Urinary bladder (tissue), 4 donors: ENCODE measurements around the gene HINT2. TPM values are rescaled to one million over a fixed set of nuclear protein-coding genes. Genes with fewer than 3 reads are reported as not detected.

Experiments
- DNase-seq: peaks from one replicate; pipeline ENCODE4 v3.0.0-alpha.2; 2015; ENCODE audit errors: extremely low spot score
- H3K27ac ChIP-seq: one replicate; pipeline ENCODE4 v1.5.1; 2013; ENCODE audit warnings: low read depth, mild to moderate bottlenecking, moderate library complexity
- H3K36me3 ChIP-seq: one replicate; pipeline ENCODE4 v1.6.1; 2013; ENCODE audit warnings: mild to moderate bottlenecking, moderate library complexity; ENCODE audit not compliant: insufficient read depth
- H3K4me1 ChIP-seq: one replicate; pipeline ENCODE4 v1.6.1; 2013; ENCODE audit warnings: mild to moderate bottlenecking, moderate library complexity; ENCODE audit not compliant: insufficient read depth
- H3K4me3 ChIP-seq: one replicate; pipeline ENCODE4 v1.5.1; 2013; ENCODE audit warnings: low read depth, low read length
- WGBS: extraction: QIAGEN DNeasy Blood & Tissue Kit; methylation state at CpG from one replicate; pipeline ENCODE4 v1.1.7; 2013; 5-methylcytosine and 5-hydroxymethylcytosine counted together
- polyA plus RNA-seq: library from polyadenylated mRNA; stranded (reverse); fragments of 200-250 nt; gene quantifications from one replicate; pipeline ENCODE4 v1.2.3, GENCODE V29; 2013
- total RNA-seq: library from RNA; depleted of rRNA; stranded (reverse); fragments of >200 nt; gene quantifications from one replicate; pipeline ENCODE4 v1.2.3, GENCODE V29; 2014
- donor health status: healthy with polysubstance abuse.
- donor health status: healthy.

The HINT2 gene
- total and polyA plus RNA-seq, 2 donors, result 12.8 to 53.8 TPM

- Histone ChIP-seq H3K27ac (no peak overlapping the region), H3K4me1 (peaks cover 2% of the 10 kb centered on the region), H3K36me3 (no peaks in the 10 kb centered on the region), H3K4me3 (no peak overlapping the region)
- DNase-seq, result no peak
- 63% methylated on average over 4 of the region's 4 CpGs for WGBS
These were observed 33.1 kb upstream of the HINT2 start for GRCh38 chr9:35847792-35848572.

- WGBS, result 57% methylated on average over 53 of the region's 53 CpGs
- no peak for DNase-seq
- Histone ChIP-seq H3K4me1 (peaks cover 2% of the 10 kb centered on the region), H3K27ac (no peak overlapping the region), H3K36me3 (no peaks in the 10 kb centered on the region), H3K4me3 (no peak overlapping the region)
These were observed 31.3 kb upstream of the HINT2 start for GRCh38 chr9:35845824-35846771.

GRCh38 chr9:35844628-35845270 is 29.9 kb upstream of the HINT2 start:
- Histone ChIP-seq H3K27ac (peak overlapping the region; percentile 62), H3K4me1 (peaks cover 2% of the 10 kb centered on the region), H3K4me3 (no peak overlapping the region), H3K36me3 (no peaks in the 10 kb centered on the region)
- 13% methylated on average over 7 of the region's 7 CpGs for WGBS
- DNase-seq, result peak; percentile 80

- Histone ChIP-seq H3K4me1 (peaks cover 2% of the 10 kb centered on the region), H3K27ac (no peak overlapping the region), H3K4me3 (no peak overlapping the region), H3K36me3 (no peaks in the 10 kb centered on the region)
- no peak for DNase-seq
- WGBS, result 90% methylated on average over 3 of the region's 3 CpGs
These were observed 28.0 kb upstream of the HINT2 start for GRCh38 chr9:35842795-35843194.

GRCh38 chr9:35842020-35842745 is 27.3 kb upstream of the HINT2 start:
- Histone ChIP-seq H3K36me3 (no peaks in the 10 kb centered on the region), H3K4me3 (no peak overlapping the region), H3K4me1 (peaks cover 2% of the 10 kb centered on the region), H3K27ac (no peak overlapping the region)
- 93% methylated on average over 17 of the region's 17 CpGs for WGBS
- no peak for DNase-seq

GRCh38 chr9:35841645-35841900 is 26.7 kb upstream of the HINT2 start:
- no peak for DNase-seq
- Histone ChIP-seq H3K4me1 (peaks cover 2% of the 10 kb centered on the region), H3K27ac (no peak overlapping the region), H3K4me3 (no peak overlapping the region), H3K36me3 (no peaks in the 10 kb centered on the region)
- WGBS, result 96% methylated on average over 5 of the region's 5 CpGs

GRCh38 chr9:35840881-35841644 is 26.2 kb upstream of the HINT2 start:
- DNase-seq, result no peak
- Histone ChIP-seq H3K27ac (no peak overlapping the region), H3K4me3 (no peak overlapping the region), H3K36me3 (no peaks in the 10 kb centered on the region), H3K4me1 (peaks cover 2% of the 10 kb centered on the region)
- 91% methylated on average over 15 of the region's 15 CpGs for WGBS

- Histone ChIP-seq H3K4me1 (peaks cover 2% of the 10 kb centered on the region), H3K36me3 (no peaks in the 10 kb centered on the region), H3K27ac (no peak overlapping the region), H3K4me3 (no peak overlapping the region)
- no peak for DNase-seq
- 93% methylated on average over 5 of the region's 5 CpGs for WGBS
These were observed 25.1 kb upstream of the HINT2 start for GRCh38 chr9:35839926-35840325.

GRCh38 chr9:35836595-35836994 is 21.8 kb upstream of the HINT2 start:
- Histone ChIP-seq H3K36me3 (no peaks in the 10 kb centered on the region), H3K4me3 (no peak overlapping the region), H3K27ac (no peak overlapping the region), H3K4me1 (no peaks in the 10 kb centered on the region)
- DNase-seq, result no peak
- 97% methylated on average over 5 of the region's 5 CpGs for WGBS

GRCh38 chr9:35835766-35836165 is 20.9 kb upstream of the HINT2 start:
- Histone ChIP-seq H3K36me3 (no peaks in the 10 kb centered on the region), H3K4me1 (no peaks in the 10 kb centered on the region), H3K4me3 (no peak overlapping the region), H3K27ac (no peak overlapping the region)
- DNase-seq, result no peak
- WGBS, result 84% methylated on average over 2 of the region's 2 CpGs

GRCh38 chr9:35835216-35835632 is 20.4 kb upstream of the HINT2 start:
- no peak for DNase-seq
- Histone ChIP-seq H3K4me1 (no peaks in the 10 kb centered on the region), H3K27ac (no peak overlapping the region), H3K4me3 (no peak overlapping the region), H3K36me3 (no peaks in the 10 kb centered on the region)
- 94% methylated on average over 3 of the region's 3 CpGs for WGBS

GRCh38 chr9:35834260-35835215 is 19.7 kb upstream of the HINT2 start:
- no peak for DNase-seq
- Histone ChIP-seq H3K4me3 (no peak overlapping the region), H3K27ac (no peak overlapping the region), H3K4me1 (no peaks in the 10 kb centered on the region), H3K36me3 (no peaks in the 10 kb centered on the region)
- WGBS, result 83% methylated on average over 14 of the region's 14 CpGs
